Measurements from ENCODE around the gene ZBTB24.

DNA sequence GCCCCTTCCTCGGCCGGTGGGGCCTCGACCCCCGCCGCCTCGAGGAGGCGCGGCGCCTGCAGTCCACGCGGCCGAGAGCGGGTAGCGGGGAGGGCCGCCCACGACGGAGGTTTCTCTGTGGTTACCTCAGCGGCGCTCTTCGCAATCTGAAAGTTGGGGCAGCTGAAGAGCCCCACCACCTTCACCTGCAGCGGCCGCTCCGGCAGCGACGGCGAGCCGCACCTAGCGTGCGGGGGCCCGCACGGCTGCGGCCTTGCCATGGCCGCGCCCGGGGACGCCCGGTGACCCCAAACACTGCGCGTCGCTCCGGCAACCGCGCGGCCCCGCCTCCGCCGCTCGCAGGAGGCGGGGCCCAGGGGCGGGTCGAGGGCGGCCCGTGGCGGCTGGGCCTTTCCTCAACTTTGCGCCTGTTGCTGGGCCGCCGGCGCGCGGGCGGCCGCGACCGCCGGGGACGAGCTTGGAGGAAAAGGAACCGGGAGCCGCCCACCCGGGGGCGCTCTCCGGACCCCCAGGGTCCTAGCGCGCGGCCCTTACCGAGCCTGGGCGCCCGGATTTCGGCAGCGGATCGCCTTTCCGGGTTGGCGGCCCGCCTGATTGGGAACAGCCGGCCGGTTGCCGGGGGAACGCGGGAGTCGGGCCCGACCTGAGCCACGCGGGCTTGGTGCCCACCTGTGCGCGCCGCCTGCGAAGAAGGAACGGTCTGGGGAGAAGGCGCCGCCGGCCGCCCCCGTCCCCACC, 42.5 kb downstream of the ZBTB24 start, which contains the start of the genes PPIL6 and SMPD2:
- no peak for TF ChIP-seq EZH2 (IDR thresholded peaks at IDR 0.05; ENCODE audit: borderline replicate concordance)
- TF ChIP-seq, protein P1, sequence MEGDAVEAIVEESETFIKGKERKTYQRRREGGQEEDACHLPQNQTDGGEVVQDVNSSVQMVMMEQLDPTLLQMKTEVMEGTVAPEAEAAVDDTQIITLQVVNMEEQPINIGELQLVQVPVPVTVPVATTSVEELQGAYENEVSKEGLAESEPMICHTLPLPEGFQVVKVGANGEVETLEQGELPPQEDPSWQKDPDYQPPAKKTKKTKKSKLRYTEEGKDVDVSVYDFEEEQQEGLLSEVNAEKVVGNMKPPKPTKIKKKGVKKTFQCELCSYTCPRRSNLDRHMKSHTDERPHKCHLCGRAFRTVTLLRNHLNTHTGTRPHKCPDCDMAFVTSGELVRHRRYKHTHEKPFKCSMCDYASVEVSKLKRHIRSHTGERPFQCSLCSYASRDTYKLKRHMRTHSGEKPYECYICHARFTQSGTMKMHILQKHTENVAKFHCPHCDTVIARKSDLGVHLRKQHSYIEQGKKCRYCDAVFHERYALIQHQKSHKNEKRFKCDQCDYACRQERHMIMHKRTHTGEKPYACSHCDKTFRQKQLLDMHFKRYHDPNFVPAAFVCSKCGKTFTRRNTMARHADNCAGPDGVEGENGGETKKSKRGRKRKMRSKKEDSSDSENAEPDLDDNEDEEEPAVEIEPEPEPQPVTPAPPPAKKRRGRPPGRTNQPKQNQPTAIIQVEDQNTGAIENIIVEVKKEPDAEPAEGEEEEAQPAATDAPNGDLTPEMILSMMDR (IDR thresholded peaks at IDR 0.05; ENCODE audit: poor library complexity) = no peak

All from hepatocyte (in vitro differentiated cells).